LNCaP clone FGC (cell line): ENCODE results near the gene SEC14L1.

Experiments used
- DNase-seq: peaks from one replicate; pipeline ENCODE4 v3.0.0-alpha.2; 2011; ENCODE audit warnings: low read depth
- H3K4me3 ChIP-seq: 2 replicates; pipeline ENCODE4 v1.5.1; 2011; ENCODE audit warnings: mild to moderate bottlenecking, low read depth, low read length, control low read depth
- TF ChIP-seq, protein P1 (sequence below): IDR thresholded peaks from 2 replicates; pipeline ENCODE4 v1.5.1; 2012; ENCODE audit warnings: mild to moderate bottlenecking; ENCODE audit not compliant: control insufficient read depth, insufficient read depth; ENCODE audit errors: extremely low read depth

Gene SEC14L1

DNA sequence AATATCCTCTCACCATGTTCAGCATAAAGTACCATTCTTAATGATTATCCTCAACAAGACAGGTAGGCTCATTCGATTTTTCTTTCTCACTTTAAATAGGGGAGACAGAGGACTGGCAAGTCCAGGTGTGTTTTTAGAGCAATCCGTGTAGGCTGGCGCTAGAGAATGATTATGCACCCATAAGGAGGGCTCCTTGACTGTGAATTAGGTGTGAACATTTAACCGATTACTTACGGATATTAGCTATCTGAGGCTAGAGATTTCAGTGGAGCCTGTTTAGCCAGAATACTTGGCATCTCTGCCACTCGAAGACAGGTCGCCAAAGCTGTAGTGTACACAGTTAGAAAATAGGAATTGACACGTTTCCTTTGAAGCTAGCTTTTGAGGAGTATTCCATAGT, 1.9 kb downstream of the SEC14L1 start:
- TF ChIP-seq, protein P1, sequence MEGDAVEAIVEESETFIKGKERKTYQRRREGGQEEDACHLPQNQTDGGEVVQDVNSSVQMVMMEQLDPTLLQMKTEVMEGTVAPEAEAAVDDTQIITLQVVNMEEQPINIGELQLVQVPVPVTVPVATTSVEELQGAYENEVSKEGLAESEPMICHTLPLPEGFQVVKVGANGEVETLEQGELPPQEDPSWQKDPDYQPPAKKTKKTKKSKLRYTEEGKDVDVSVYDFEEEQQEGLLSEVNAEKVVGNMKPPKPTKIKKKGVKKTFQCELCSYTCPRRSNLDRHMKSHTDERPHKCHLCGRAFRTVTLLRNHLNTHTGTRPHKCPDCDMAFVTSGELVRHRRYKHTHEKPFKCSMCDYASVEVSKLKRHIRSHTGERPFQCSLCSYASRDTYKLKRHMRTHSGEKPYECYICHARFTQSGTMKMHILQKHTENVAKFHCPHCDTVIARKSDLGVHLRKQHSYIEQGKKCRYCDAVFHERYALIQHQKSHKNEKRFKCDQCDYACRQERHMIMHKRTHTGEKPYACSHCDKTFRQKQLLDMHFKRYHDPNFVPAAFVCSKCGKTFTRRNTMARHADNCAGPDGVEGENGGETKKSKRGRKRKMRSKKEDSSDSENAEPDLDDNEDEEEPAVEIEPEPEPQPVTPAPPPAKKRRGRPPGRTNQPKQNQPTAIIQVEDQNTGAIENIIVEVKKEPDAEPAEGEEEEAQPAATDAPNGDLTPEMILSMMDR, result no peak
- DNase-seq, result no peak
- H3K4me3 ChIP-seq, result no peak overlapping the region

DNA sequence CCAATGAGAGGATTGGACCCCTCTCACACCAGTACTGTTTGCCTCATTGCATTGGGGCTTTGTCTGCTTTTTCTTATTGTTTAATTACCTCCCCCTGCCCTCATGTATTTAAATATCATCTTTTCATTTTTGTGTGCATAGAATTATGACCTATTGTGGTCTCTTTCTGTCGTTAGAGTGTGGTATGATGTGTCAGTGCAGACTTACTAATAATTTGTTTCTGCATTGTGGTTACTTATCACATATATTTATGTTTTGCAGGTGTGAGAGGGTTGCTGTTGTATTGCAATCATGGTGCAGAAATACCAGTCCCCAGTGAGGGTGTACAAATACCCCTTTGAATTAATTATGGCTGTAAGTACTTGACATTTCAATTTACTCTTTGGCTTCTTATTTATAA, 2.5 kb downstream of the SEC14L1 start:
- no peak overlapping the region for H3K4me3 ChIP-seq
- TF ChIP-seq, protein P1, result no peak

DNA sequence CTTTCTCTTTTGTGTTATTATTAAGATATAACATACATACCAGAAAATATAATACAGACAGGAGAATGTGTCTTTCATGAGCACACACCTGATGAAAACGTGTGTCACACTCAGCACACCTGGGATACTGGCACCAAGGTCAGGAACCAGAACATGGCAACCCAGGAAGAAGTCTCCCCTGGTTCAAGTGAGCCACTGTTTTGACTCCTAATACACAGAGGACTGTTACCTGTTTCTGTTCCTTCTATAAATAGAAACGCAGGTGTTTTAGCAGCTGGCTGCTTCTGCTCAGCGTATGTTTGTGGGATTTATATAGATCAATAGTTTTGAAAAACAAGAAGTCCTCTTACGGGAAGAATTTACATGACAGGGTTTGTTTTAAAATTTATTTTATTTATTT, 3.5 kb downstream of the SEC14L1 start:
- TF ChIP-seq, protein P1, result no peak
- DNase-seq, result no peak
- H3K4me3 ChIP-seq, result no peak overlapping the region

More for the DNA sequence above, 2.5 kb downstream of the SEC14L1 start:
- no peak for DNase-seq

DNA sequence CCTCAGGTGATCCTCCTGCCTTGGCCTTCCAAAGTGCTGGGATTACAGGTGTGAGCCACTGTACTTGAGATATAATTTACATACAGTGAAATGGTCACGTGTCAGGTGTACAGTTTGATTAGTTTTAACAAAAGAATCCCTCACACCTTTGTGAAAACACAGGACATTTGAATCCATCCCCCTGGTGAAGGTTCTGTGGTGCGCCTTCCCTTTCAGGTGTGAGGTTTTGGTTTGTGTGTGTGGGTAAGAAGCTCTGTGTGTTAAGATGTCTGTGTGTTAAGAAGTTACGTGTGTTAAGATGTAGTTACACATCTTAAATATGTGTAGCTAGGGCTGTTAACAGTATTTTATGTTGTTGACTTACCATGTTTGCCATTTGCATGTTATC, 4.4 kb downstream of the SEC14L1 start:
- no peak overlapping the region for H3K4me3 ChIP-seq
- TF ChIP-seq, protein P1, result no peak
- DNase-seq, result no peak

DNA sequence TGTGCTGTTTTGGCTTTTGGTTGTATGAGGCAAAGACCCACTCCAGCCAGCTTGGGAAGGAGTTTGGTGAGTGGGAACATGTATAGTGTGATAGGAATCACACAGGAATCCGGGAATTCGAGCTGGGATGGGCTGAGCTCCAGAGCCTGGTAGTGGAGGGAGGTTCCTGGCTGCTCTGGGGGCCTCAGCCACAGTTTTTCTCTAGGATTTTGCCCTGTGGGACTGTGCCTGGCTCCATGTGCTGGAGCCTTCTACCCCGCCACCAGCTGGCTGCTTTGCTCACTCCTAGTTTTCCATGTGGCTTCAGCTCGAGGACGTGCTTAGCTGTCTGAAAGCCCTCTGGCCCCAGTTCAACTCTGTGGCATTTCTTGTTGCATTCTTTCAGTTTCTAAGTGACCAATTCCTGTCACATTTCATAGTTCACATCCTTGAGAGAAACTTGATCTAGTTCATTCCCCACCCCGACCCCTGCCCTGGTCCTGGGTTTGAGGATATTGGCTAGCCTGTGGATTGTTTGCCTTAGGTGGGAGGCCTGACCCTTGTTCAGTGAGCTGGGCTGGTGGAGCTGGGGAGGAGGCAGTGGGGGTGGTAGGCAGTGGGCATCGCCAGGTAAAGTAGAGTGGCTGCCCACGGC, 5.0 kb downstream of the SEC14L1 start:
- H3K4me3 ChIP-seq, result no peak overlapping the region
- DNase-seq, result no peak
- TF ChIP-seq, protein P1, result no peak

DNA sequence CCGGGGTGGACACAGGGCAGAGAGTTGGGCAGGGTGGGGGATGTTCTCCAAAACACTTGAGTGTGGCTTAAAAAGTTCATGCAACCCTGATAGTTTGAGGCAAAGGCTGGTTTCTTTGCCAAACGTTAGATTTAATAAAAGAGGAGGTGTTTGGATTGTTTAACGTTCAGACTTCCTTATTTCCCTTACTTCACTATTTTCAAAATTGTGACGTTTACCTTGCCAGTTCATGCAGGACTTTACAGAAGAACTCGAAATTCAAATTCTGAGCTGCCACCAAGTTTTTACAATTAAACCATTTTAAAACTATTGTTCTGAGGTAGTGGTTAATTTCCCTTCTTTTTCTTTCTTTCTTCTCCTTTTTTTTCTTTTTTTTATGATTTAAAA, 5.5 kb downstream of the SEC14L1 start:
- no peak for DNase-seq
- H3K4me3 ChIP-seq, result no peak overlapping the region
- TF ChIP-seq, protein P1, result no peak

DNA sequence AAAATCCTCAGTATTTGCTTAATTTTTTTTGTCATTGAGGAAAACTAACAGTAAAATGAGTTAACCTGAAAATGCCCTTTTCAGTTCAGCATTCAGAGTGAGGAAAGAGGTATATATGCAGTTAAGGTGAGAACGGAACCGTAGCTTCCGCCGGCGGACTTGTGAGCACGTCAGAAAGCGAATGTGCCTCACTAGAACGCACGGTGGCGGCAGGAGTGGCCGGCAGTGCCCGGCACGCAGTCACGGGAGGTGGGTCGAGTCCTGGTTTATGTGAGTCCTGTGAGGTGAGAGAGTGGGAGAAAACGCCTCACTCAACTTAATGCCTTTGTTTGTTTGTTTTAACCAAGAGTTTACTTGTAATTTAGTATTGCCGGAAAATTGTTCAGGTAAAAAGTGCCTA, 6.1 kb downstream of the SEC14L1 start:
- no peak for DNase-seq
- H3K4me3 ChIP-seq, result no peak overlapping the region
- TF ChIP-seq, protein P1, result no peak
